ENCODE results near the gene SYNGR4. TPM values are rescaled to one million over a fixed set of nuclear protein-coding genes. Genes with fewer than 3 reads are reported as not detected.

SYNGR4 gene
- total RNA-seq, 2 experiments from 2014 or later, result not detected

DNA sequence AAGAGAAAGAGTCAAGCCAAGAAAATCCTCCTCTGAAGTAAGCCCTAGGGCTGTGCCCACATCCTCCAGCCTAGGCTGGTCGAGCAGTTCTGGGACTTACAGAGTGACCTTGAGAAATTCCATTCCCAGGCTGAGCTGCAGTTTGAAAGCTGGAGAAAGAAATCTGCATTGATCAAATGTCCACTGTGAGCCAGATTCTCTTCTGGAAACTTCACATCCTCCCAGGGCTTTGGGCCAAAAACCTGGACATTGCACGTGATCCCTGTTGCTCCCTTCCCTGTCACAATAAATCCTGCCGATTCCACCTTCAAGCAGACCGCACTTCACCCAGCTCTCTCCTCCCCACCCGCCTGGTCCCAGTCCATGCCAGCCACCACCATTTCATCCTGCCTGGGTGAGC lies 16.1 kb upstream of the SYNGR4 start:
- no peak for DNase-seq
- CTCF ChIA-PET, result interaction anchor here (1.3 to 2.2 kb wide), 2 partner anchors 14 to 30 kb away, joined by 3 to 10 read pairs; no protein-coding TSS in a partner anchor
- Mint-ChIP-seq H3K27me3 (no peaks in the 10 kb centered on the region), H3K9me3 (ENCODE audit: low read depth) (no peaks in the 10 kb centered on the region), H3K27ac (no peak overlapping the region), H3K4me3 (no peak overlapping the region), H3K36me3 (no peaks in the 10 kb centered on the region), H3K4me1 (peaks cover 7% of the 10 kb centered on the region)
- no peak for ATAC-seq

- Mint-ChIP-seq H3K4me3 (no peak overlapping the region), H3K36me3 (no peaks in the 10 kb centered on the region), H3K27me3 (no peaks in the 10 kb centered on the region), H3K9me3 (ENCODE audit: low read depth) (no peaks in the 10 kb centered on the region), H3K4me1 (peaks cover 9% of the 10 kb centered on the region), H3K27ac (no peak overlapping the region)
- DNase-seq (no peak), ATAC-seq (no peak)
- CTCF ChIA-PET, result interaction anchor here (1.3 kb wide), 1 partner anchor 31 kb away, joined by 3 read pairs; no protein-coding TSS in a partner anchor
Measured at GRCh38 chr19:48348737-48349136, 15.4 kb upstream of the SYNGR4 start.

DNA sequence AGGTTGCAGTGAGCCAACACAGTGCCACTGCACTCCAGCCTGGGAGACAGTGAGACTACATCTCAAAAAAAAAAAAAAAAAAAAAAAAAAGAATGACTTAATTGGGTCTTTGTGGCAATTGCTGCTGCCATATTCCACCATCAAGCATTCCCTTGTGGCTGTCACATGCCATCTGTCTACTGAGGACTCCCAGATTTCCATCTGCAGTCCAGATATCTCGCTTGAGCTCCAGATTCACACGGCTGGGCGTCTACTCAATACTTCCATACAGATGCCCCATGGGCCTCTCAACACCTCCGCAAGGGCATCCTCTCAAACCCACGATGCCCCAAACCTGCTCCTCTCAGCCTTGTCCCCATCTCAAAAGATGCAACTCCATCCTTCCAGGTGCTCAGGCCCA lies 13.3 kb upstream of the SYNGR4 start:
- Mint-ChIP-seq H3K36me3 (no peaks in the 10 kb centered on the region), H3K9me3 (ENCODE audit: low read depth) (no peaks in the 10 kb centered on the region), H3K27ac (no peak overlapping the region), H3K4me1 (peaks cover 9% of the 10 kb centered on the region), H3K4me3 (no peak overlapping the region), H3K27me3 (no peaks in the 10 kb centered on the region)
- CTCF ChIA-PET, result interaction anchor here (0.7 to 3.1 kb wide), 16 partner anchors 10 to 238 kb away, joined by 3 to 21 read pairs (median 4); partner anchors contain the start of genes KDELR1, SYNGR4 and TMEM143
- ATAC-seq (no peak), DNase-seq (no peak)

DNA sequence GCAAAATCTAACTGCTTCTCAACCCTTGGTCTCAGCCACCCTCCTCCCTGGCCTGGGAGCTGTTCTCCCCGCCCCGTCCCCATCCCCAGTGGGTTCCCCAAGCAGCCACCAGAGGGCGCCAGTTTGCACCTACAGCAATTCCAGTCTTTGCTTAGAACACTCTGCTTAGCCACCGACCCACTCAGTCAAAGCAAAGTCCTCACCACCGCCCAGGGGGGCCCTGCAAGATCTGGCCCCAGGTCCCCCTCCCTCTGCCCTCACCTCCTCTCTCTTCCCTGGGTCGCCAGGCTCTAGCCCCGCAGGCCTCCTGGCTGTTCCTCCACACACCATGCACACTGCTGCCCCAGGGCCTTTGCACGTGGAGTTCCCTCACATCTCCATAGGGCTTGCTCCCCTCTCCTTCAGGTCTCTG lies 12.8 kb upstream of the SYNGR4 start:
- DNase-seq, result peak; percentile 89
- Mint-ChIP-seq H3K27ac (no peak overlapping the region), H3K9me3 (ENCODE audit: low read depth) (no peaks in the 10 kb centered on the region), H3K4me1 (peaks cover 9% of the 10 kb centered on the region), H3K4me3 (no peak overlapping the region), H3K36me3 (no peaks in the 10 kb centered on the region), H3K27me3 (no peaks in the 10 kb centered on the region)
- CTCF ChIA-PET, result interaction anchor here (0.7 to 3.1 kb wide), 15 partner anchors 9 to 237 kb away, joined by 3 to 21 read pairs (median 4); partner anchors contain the start of genes KDELR1, SYNGR4 and TMEM143
- ATAC-seq, result peak; percentile 95

DNA sequence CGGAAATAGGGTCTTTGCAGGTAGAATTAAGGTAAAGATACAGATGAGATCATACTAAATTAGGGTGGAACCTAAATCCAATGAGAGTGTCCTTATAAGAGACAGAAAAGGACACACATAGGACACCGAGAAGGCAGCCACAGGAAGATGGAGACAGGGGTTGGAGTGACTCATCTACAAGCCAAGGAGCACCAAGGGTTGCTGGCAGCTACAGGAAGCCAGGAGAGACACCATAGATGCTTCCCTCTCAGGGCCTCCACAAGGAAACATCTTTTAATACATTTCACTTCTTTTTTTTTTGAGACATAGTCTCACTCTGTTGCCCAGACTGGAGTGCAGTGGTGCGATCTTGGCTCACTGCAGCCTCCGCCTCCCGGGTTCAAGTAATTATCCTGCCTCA lies 10.5 kb upstream of the SYNGR4 start:
- ATAC-seq, result no peak
- CTCF ChIA-PET, result interaction anchor here (1.3 kb wide), 1 partner anchor 9 kb away, joined by 5 read pairs; no protein-coding TSS in a partner anchor
- Mint-ChIP-seq H3K27ac (no peak overlapping the region), H3K9me3 (ENCODE audit: low read depth) (no peaks in the 10 kb centered on the region), H3K4me1 (peaks cover 7% of the 10 kb centered on the region), H3K27me3 (no peaks in the 10 kb centered on the region), H3K36me3 (peaks cover 3% of the 10 kb centered on the region), H3K4me3 (no peak overlapping the region)
- DNase-seq, result no peak

DNA sequence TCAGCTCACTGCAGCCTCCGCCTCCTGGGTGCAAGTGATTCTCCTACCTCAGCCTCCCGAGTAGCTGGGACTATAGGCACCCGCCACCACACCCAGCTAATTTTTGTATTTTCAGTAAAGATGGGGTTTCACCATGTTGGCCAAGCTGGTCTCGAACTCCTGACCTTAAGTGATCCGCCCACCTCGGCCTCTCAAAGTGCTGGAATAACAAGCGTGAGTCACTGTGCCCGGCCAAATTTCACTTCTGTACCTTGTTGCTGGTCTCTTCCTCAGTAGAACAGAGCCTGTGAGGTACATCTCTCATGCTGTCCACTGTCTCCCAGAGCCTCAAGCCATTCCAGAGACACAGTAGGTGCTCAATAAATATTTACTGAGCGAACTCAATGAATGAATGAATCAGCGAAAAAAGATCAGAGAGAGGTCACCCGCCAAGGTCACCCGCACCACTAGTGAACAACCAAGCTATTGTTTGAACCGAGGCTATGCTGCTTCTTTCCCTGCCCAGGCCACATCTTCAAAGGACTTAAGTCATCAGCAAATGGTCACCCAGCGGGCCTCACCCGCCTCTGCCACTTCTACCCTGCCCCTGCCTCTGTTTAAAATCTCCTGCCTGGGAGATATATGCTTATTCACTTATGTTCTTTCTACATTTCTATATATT lies 9.7 kb upstream of the SYNGR4 start:
- CTCF ChIA-PET, result interaction anchor here (1.0 to 1.9 kb wide), 4 partner anchors 9 to 230 kb away, joined by 3 to 5 read pairs (median 4); no protein-coding TSS in a partner anchor
- ATAC-seq, result no peak
- Mint-ChIP-seq H3K27ac (no peak overlapping the region), H3K4me3 (no peak overlapping the region), H3K9me3 (ENCODE audit: low read depth) (no peaks in the 10 kb centered on the region), H3K36me3 (peaks cover 3% of the 10 kb centered on the region), H3K4me1 (peaks cover 7% of the 10 kb centered on the region), H3K27me3 (no peaks in the 10 kb centered on the region)
- DNase-seq, result no peak

DNA sequence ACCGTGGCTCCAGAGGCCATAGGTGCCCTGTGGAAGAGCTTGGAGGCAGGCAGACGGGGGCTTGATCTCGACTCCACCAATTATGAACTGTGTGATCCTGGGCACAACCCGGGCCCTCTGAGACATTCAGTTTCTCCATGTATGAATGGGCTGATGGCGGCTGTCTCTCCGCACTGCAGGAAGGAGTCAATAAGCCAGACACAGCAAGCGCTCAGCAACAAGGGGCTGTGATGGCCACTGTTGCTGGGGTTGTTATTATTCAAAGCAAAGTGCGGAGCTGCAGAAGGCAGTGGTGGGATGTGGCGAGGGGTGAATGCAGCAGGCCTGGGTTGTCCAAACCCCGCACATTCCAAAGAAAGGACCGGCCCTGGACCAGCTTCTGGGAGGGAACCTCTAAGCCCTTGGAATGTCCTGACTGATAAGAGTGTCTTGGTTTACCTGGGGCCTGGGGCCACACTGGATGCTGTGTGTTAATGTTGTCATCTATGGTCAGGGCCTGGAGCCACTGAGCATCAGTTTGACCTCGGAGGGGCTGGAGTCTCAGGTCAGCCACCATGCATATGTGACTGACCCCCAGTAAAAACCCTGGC lies 8.7 kb upstream of the SYNGR4 start:
- ATAC-seq, result no peak
- CTCF ChIA-PET, result interaction anchor here (1.0 to 1.9 kb wide), 3 partner anchors 14 to 229 kb away, joined by 3 to 5 read pairs (median 4); no protein-coding TSS in a partner anchor

DNA sequence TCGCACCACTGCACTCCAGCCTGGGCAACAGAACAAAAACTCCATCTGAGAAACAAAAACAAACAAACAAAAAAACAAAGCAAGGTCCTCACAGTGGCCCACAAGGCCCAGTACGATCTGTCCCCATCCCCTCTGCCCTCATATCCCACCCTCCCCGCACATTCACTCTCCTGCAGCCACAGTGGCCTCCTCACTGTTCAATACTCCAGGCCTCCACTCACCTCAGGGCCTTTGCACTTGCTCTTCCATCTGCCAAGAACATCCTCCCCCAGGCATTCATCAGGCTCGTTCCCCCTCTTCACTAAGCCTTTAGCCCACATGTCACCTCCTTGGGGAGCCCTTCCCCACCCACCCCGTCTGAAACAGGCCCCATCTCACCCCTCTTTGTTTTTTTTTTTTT lies 5.0 kb upstream of the SYNGR4 start:
- no peak overlapping the region for H3K4me3 Mint-ChIP-seq
- H3K9me3 Mint-ChIP-seq (ENCODE audit: low read depth), result no peaks in the 10 kb centered on the region
- ATAC-seq (no peak), DNase-seq (no peak)
- CTCF ChIA-PET, result interaction anchor here (1.8 kb wide), 1 partner anchor 45 kb away, joined by 7 read pairs; no protein-coding TSS in a partner anchor
- H3K27me3 Mint-ChIP-seq, result no peaks in the 10 kb centered on the region
- peaks cover 8% of the 10 kb centered on the region for H3K4me1 Mint-ChIP-seq
- H3K27ac Mint-ChIP-seq, result no peak overlapping the region
- H3K36me3 Mint-ChIP-seq, result peaks cover 4% of the 10 kb centered on the region

More for the DNA sequence above, 8.7 kb upstream of the SYNGR4 start:
- DNase-seq, result no peak
- no peaks in the 10 kb centered on the region for H3K27me3 Mint-ChIP-seq
- H3K4me1 Mint-ChIP-seq, result peaks cover 7% of the 10 kb centered on the region
- H3K27ac Mint-ChIP-seq, result no peak overlapping the region
- H3K4me3 Mint-ChIP-seq, result no peak overlapping the region
- H3K36me3 Mint-ChIP-seq, result peaks cover 3% of the 10 kb centered on the region
- H3K9me3 Mint-ChIP-seq (ENCODE audit: low read depth), result no peaks in the 10 kb centered on the region

GRCh38 chr19:48361912-48362311 lies 2.3 kb upstream of the SYNGR4 start:
- CTCF ChIA-PET, result interaction anchor here (0.6 to 5.1 kb wide), 3 partner anchors 25 to 29 kb away, joined by 3 to 36 read pairs (median 28); partner anchors contain the start of gene KDELR1
- Mint-ChIP-seq H3K9me3 (ENCODE audit: low read depth) (no peaks in the 10 kb centered on the region), H3K36me3 (peaks cover 4% of the 10 kb centered on the region), H3K4me1 (peaks cover 16% of the 10 kb centered on the region), H3K27me3 (no peaks in the 10 kb centered on the region), H3K4me3 (no peak overlapping the region), H3K27ac (no peak overlapping the region)
- ATAC-seq (no peak), DNase-seq (no peak)

- ATAC-seq, result peak; percentile 69
- CTCF ChIA-PET, result interaction anchor here (0.6 to 5.1 kb wide), 14 partner anchors 9 to 225 kb away, joined by 3 to 36 read pairs (median 5); partner anchors contain the start of gene KDELR1
Measured at GRCh38 chr19:48362716-48363499, 1.3 kb upstream of the SYNGR4 start.

GRCh38 chr19:48363500-48363809 lies 712 bp upstream of the SYNGR4 start:
- CTCF ChIA-PET, result interaction anchor here (0.7 to 5.1 kb wide), 13 partner anchors 9 to 225 kb away, joined by 3 to 36 read pairs (median 5); partner anchors contain the start of gene KDELR1
- DNase-seq, result no peak

More at GRCh38 chr19:48362716-48363499, 1.3 kb upstream of the SYNGR4 start:
- Mint-ChIP-seq H3K4me3 (peak overlapping the region; percentile 81), H3K4me1 (peaks cover 16% of the 10 kb centered on the region), H3K27ac (peak overlapping the region; percentile 92), H3K27me3 (no peaks in the 10 kb centered on the region), H3K9me3 (ENCODE audit: low read depth) (no peaks in the 10 kb centered on the region), H3K36me3 (peaks cover 4% of the 10 kb centered on the region)
- peak; percentile 96 for DNase-seq

GRCh38 chr19:48364598-48365348 lies 606 bp downstream of the SYNGR4 start:
- Mint-ChIP-seq H3K27ac (peak overlapping the region; percentile 92), H3K4me3 (peak overlapping the region; percentile 81), H3K4me1 (peaks cover 16% of the 10 kb centered on the region), H3K36me3 (peaks cover 1% of the 10 kb centered on the region), H3K9me3 (ENCODE audit: low read depth) (no peaks in the 10 kb centered on the region), H3K27me3 (no peaks in the 10 kb centered on the region)
- ATAC-seq, result no peak
- CTCF ChIA-PET, result interaction anchor here (0.5 to 5.1 kb wide), 10 partner anchors 14 to 224 kb away, joined by 3 to 36 read pairs (median 5); partner anchors contain the start of gene KDELR1
- DNase-seq, result no peak

More at GRCh38 chr19:48363500-48363809, 712 bp upstream of the SYNGR4 start:
- H3K36me3 Mint-ChIP-seq, result peaks cover 3% of the 10 kb centered on the region
- H3K9me3 Mint-ChIP-seq (ENCODE audit: low read depth), result no peaks in the 10 kb centered on the region
- H3K27ac Mint-ChIP-seq, result peak overlapping the region; percentile 92
- H3K27me3 Mint-ChIP-seq, result no peaks in the 10 kb centered on the region
- H3K4me3 Mint-ChIP-seq, result peak overlapping the region; percentile 81
- peak; percentile 6 for ATAC-seq
- peaks cover 16% of the 10 kb centered on the region for H3K4me1 Mint-ChIP-seq
